SK-N-SH (cell line): ENCODE data around the gene PPA1. TPM values are rescaled to one million over a fixed set of nuclear protein-coding genes. Genes with fewer than 3 reads are reported as not detected.
A peak's percentile ranks its signal among the peaks of the same experiment; 100 is the strongest.

Experiments used
- CTCF ChIA-PET: fragments of 300-600, 350-600 bp; formaldehyde crosslinking; extraction: SDS; loops from one replicate; lab custom pipeline; 2021; lab: Yijun Ruan, JAX
- POLR2A ChIA-PET: fragments of 350-600 bp; sonication (Branson Sonifier 250); formaldehyde crosslinking; extraction: SDS; loops from one replicate; lab custom pipeline; 2020; ENCODE audit warnings: antibody characterized with exemption, inconsistent platforms; lab: Yijun Ruan, JAX
- DNase-seq: peaks from one replicate; pipeline ENCODE4 v3.0.0; 2012
- H2AFZ ChIP-seq: fragments of 200-600 bp; sonication (generic); 2 replicates; pipeline ENCODE4 v1.8.1; 2016; ENCODE audit warnings: antibody characterized with exemption, mild to moderate bottlenecking, low read depth
- H3F3A ChIP-seq: fragments of 200-600 bp; sonication (generic); replicated peaks from 2 replicates; pipeline ENCODE3; 2016; ENCODE audit warnings: antibody characterized with exemption, mild to moderate bottlenecking; ENCODE audit not compliant: insufficient read depth
- H3K27ac ChIP-seq, 2 experiments: fragments of 200-500 bp in 1 of 2; fragments of 200-600 bp in 1 of 2; sonication (Bioruptor generic) in 1 of 2; sonication (generic), shearing (Covaris generic) in 1 of 2; 2 replicates each; pipeline versions ENCODE4 v1.5.1 to v1.6.1; 2014 to 2016; ENCODE audit warnings: low read depth in 2 of 2, inconsistent platforms in 1 of 2, low read length in 1 of 2, mild to moderate bottlenecking in 1 of 2, mixed read lengths in 1 of 2
- H3K27me3 ChIP-seq: fragments of 200-600 bp; sonication (generic), shearing (Covaris generic); 2 replicates; pipeline ENCODE4 v1.6.1; 2016; ENCODE audit warnings: mixed run types; ENCODE audit not compliant: insufficient read depth
- H3K36me3 ChIP-seq, 2 experiments: fragments of 200-500 bp in 1 of 2; fragments of 200-600 bp in 1 of 2; sonication (Bioruptor generic) in 1 of 2; sonication (generic) in 1 of 2; replicated peaks in 1 of 2; 2 replicates each; pipeline versions ENCODE3 to v1.5.1; 2014 to 2016; ENCODE audit warnings: low read length in 1 of 2, mild to moderate bottlenecking in 1 of 2; ENCODE audit not compliant: insufficient read depth in 2 of 2, control insufficient read depth in 1 of 2
- H3K4me1 ChIP-seq, 2 experiments: fragments of 200-500 bp in 1 of 2; fragments of 200-600 bp in 1 of 2; sonication (Bioruptor generic) in 1 of 2; sonication (generic), shearing (Covaris generic) in 1 of 2; 2 replicates each; pipeline versions ENCODE4 v1.5.1 to v1.6.1; 2014 to 2016; ENCODE audit warnings: low read depth in 1 of 2, low read length in 1 of 2, mixed run types in 1 of 2; ENCODE audit not compliant: insufficient read depth in 2 of 2, control insufficient read depth in 1 of 2
- H3K4me2 ChIP-seq: fragments of 200-600 bp; sonication (generic), shearing (Covaris generic); 2 replicates; pipeline ENCODE4 v1.6.1; 2017; ENCODE audit warnings: mixed run types
- H3K4me3 ChIP-seq, 2 experiments: fragments of 200-500 bp in 1 of 2; fragments of 200-600 bp in 1 of 2; sonication (Bioruptor generic) in 1 of 2; sonication (generic), shearing (Covaris generic) in 1 of 2; 2 replicates each; pipeline versions ENCODE4 v1.5.1 to v1.8.1; 2014 to 2016; ENCODE audit warnings: low read depth in 2 of 2, inconsistent platforms in 1 of 2, low read length in 1 of 2, mild to moderate bottlenecking in 1 of 2, mixed read lengths in 1 of 2, moderate library complexity in 1 of 2
- H3K79me2 ChIP-seq: fragments of 200-600 bp; sonication (generic); 2 replicates; pipeline ENCODE4 v1.8.1; 2017; ENCODE audit warnings: mild to moderate bottlenecking; ENCODE audit not compliant: insufficient read depth
- H3K9ac ChIP-seq: fragments of 200-600 bp; sonication (generic); 2 replicates; pipeline ENCODE4 v1.6.1; 2017; ENCODE audit warnings: mixed run types
- H3K9me2 ChIP-seq: fragments of 200-600 bp; sonication (generic); 2 replicates; pipeline ENCODE4 v1.6.1; 2017; ENCODE audit warnings: mixed run types
- H3K9me3 ChIP-seq: fragments of 200-600 bp; sonication (generic); 2 replicates; pipeline ENCODE4 v1.6.1; 2017; ENCODE audit warnings: mixed run types, mild to moderate bottlenecking, moderate library complexity
- H4K20me1 ChIP-seq: fragments of 200-600 bp; sonication (generic); 2 replicates; pipeline ENCODE4 v1.6.1; 2017; ENCODE audit warnings: mild to moderate bottlenecking, mixed run types; ENCODE audit not compliant: insufficient read depth
- EP300 ChIP-seq, 2 experiments: IDR thresholded peaks; 2 replicates each; pipeline versions ENCODE4 v1.4.0 to v1.6.1; 2012; ENCODE audit warnings: borderline replicate concordance in 1 of 2, low read depth in 1 of 2, low read length in 1 of 2
- FOSL2 ChIP-seq: IDR thresholded peaks from 2 replicates; pipeline ENCODE4 v1.4.0; 2012; ENCODE audit warnings: low read depth, mild to moderate bottlenecking, moderate library complexity, borderline replicate concordance
- FOXJ3 ChIP-seq: sonication (generic); formaldehyde crosslinking; IDR thresholded peaks from 2 replicates; pipeline ENCODE4 v1.5.1; 2020; ENCODE audit warnings: mild to moderate bottlenecking, missing genetic modification reagents
- FOXM1 ChIP-seq: IDR thresholded peaks from 2 replicates; pipeline ENCODE4 v1.4.0; 2012; ENCODE audit warnings: low read depth, mild to moderate bottlenecking
- GABPA ChIP-seq: IDR thresholded peaks from 2 replicates; pipeline ENCODE4 v1.4.0; 2012; ENCODE audit warnings: low read depth, mild to moderate bottlenecking
- MEF2A ChIP-seq: IDR thresholded peaks from 2 replicates; pipeline ENCODE4 v1.4.0; 2012; ENCODE audit warnings: low read depth, borderline replicate concordance
- PBX3 ChIP-seq: IDR thresholded peaks from 2 replicates; pipeline ENCODE4; 2012
- POLR2AphosphoS5 ChIP-seq: IDR thresholded peaks from 2 replicates; pipeline ENCODE4 v1.6.1; 2012; ENCODE audit warnings: low read depth, low read length
- RAD21 ChIP-seq: IDR thresholded peaks from 2 replicates; pipeline ENCODE4 v1.6.1; 2012; ENCODE audit warnings: mild to moderate bottlenecking, low read length
- RFX5 ChIP-seq: IDR thresholded peaks from 2 replicates; pipeline ENCODE4 v1.6.1; 2012; ENCODE audit warnings: mild to moderate bottlenecking, improper control_type of control experiment, low read length
- SMC3 ChIP-seq: IDR thresholded peaks from 2 replicates; pipeline ENCODE4 v1.6.1; 2012; ENCODE audit warnings: low read depth, low read length, improper control_type of control experiment
- TCF12 ChIP-seq: IDR thresholded peaks from 2 replicates; pipeline ENCODE4 v1.4.0; 2012
- USF2 ChIP-seq: fragments of 150-350 bp; IDR thresholded peaks from 2 replicates; pipeline ENCODE4 v1.6.1; 2017; ENCODE audit warnings: antibody characterized with exemption, low read length, low read depth, borderline replicate concordance
- YY1 ChIP-seq: IDR thresholded peaks from 2 replicates; pipeline ENCODE4 v1.4.0; 2012; ENCODE audit warnings: low read depth, mild to moderate bottlenecking
- WGBS: methylation state at CpG from one replicate; pipeline ENCODE4 v1.1.6; 2017; ENCODE audit warnings: low lambda C conversion rate; 5-methylcytosine and 5-hydroxymethylcytosine counted together
- polyA plus RNA-seq, 3 experiments: library from polyadenylated mRNA; depleted of rRNA; stranded (reverse); fragments of >200 nt; gene quantifications; 2 replicates each; pipeline ENCODE4 v1.2.3, GENCODE V29; 2012
- TF ChIP-seq, protein P1 (sequence below): fragments of 200-600 bp; sonication (generic); IDR thresholded peaks from 2 replicates; pipeline ENCODE4 v1.6.1; 2017; ENCODE audit warnings: antibody characterized with exemption, mild to moderate bottlenecking, moderate library complexity
- TF ChIP-seq, protein P2 (sequence below): IDR thresholded peaks from 2 replicates; pipeline ENCODE4 v1.6.1; 2012; ENCODE audit warnings: mild to moderate bottlenecking, low read depth, low read length, moderate library complexity

PPA1 gene
- polyA plus RNA-seq, 1 of the 3 experiments (the other 2 are of a cell fraction) = 125 TPM

GRCh38 chr10:70233939-70234300 lies 691 bp upstream of the PPA1 start (continued):
- no peak for TF ChIP-seq POLR2AphosphoS5

DNA sequence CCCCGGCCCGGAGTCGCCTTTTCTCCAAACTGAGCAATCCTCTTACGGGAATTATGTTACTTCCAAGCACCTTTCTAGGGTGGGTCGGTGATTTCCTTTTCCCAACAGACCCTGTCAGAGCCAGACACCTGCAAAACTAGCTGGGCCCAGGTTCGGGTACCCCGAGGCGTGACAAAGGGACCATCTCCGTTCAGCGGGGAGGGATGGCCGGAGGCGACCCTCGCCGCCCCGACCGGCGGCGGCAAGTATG lies 445 bp downstream of the PPA1 start:
- peaks cover 5 to 19% of the 10 kb centered on the region in 2 experiments for H3K36me3 ChIP-seq
- H3K79me2 ChIP-seq = peaks cover 43% of the 10 kb centered on the region
- H3K9me3 ChIP-seq = no peaks in the 10 kb centered on the region
- POLR2A ChIA-PET = interaction anchor here (0.7 to 1.1 kb wide), 4 partner anchors 11 to 132 kb away, joined by 3 to 7 read pairs (median 6); partner anchors contain the start of gene SAR1A
- no peaks in the 10 kb centered on the region for H3K27me3 ChIP-seq
- no peaks in the 10 kb centered on the region for H3K9me2 ChIP-seq
- peaks cover 10% of the 10 kb centered on the region; the same call in 1 of the 2 replicates for H4K20me1 ChIP-seq
- no peak for TF ChIP-seq FOXJ3
- TF ChIP-seq FOXM1 = no peak
- no peak for TF ChIP-seq SMC3
- TF ChIP-seq YY1 = no peak
- no peak for TF ChIP-seq EP300 (IDR thresholded peaks at IDR 0.05; ENCODE audit: borderline replicate concordance in 1 of 2, low read depth in 1 of 2, low read length in 1 of 2)
- no peak for TF ChIP-seq FOSL2
- TF ChIP-seq RAD21 = no peak
- no peak for TF ChIP-seq GABPA
- no peak for TF ChIP-seq TCF12
- TF ChIP-seq PBX3 = no peak
- TF ChIP-seq USF2 = no peak
- TF ChIP-seq, protein P1, sequence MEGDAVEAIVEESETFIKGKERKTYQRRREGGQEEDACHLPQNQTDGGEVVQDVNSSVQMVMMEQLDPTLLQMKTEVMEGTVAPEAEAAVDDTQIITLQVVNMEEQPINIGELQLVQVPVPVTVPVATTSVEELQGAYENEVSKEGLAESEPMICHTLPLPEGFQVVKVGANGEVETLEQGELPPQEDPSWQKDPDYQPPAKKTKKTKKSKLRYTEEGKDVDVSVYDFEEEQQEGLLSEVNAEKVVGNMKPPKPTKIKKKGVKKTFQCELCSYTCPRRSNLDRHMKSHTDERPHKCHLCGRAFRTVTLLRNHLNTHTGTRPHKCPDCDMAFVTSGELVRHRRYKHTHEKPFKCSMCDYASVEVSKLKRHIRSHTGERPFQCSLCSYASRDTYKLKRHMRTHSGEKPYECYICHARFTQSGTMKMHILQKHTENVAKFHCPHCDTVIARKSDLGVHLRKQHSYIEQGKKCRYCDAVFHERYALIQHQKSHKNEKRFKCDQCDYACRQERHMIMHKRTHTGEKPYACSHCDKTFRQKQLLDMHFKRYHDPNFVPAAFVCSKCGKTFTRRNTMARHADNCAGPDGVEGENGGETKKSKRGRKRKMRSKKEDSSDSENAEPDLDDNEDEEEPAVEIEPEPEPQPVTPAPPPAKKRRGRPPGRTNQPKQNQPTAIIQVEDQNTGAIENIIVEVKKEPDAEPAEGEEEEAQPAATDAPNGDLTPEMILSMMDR = no peak
- no peak for TF ChIP-seq MEF2A
- TF ChIP-seq, protein P2, sequence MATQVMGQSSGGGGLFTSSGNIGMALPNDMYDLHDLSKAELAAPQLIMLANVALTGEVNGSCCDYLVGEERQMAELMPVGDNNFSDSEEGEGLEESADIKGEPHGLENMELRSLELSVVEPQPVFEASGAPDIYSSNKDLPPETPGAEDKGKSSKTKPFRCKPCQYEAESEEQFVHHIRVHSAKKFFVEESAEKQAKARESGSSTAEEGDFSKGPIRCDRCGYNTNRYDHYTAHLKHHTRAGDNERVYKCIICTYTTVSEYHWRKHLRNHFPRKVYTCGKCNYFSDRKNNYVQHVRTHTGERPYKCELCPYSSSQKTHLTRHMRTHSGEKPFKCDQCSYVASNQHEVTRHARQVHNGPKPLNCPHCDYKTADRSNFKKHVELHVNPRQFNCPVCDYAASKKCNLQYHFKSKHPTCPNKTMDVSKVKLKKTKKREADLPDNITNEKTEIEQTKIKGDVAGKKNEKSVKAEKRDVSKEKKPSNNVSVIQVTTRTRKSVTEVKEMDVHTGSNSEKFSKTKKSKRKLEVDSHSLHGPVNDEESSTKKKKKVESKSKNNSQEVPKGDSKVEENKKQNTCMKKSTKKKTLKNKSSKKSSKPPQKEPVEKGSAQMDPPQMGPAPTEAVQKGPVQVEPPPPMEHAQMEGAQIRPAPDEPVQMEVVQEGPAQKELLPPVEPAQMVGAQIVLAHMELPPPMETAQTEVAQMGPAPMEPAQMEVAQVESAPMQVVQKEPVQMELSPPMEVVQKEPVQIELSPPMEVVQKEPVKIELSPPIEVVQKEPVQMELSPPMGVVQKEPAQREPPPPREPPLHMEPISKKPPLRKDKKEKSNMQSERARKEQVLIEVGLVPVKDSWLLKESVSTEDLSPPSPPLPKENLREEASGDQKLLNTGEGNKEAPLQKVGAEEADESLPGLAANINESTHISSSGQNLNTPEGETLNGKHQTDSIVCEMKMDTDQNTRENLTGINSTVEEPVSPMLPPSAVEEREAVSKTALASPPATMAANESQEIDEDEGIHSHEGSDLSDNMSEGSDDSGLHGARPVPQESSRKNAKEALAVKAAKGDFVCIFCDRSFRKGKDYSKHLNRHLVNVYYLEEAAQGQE = no peak
- no peak for TF ChIP-seq RFX5
- no peak for DNase-seq
- peak overlapping the region; percentile 99 for H3K4me2 ChIP-seq
- peak overlapping the region; percentile 92 for H2AFZ ChIP-seq
- CTCF ChIA-PET = interaction anchor here (0.8 to 4.5 kb wide), 8 partner anchors 10 to 173 kb away, joined by 3 to 48 read pairs (median 4); no protein-coding TSS in a partner anchor
- H3K9ac ChIP-seq = peak overlapping the region; percentile 86
- peaks cover 13% of the 10 kb centered on the region for H3F3A ChIP-seq
- peak overlapping the region; percentile 50 to 55; a peak in 2 of 4 replicates for H3K27ac ChIP-seq
- peaks cover 2 to 6% of the 10 kb centered on the region in 2 experiments; a peak in 3 of 4 replicates for H3K4me1 ChIP-seq
- 0% methylated on average over 7 of the region's 18 CpGs for WGBS
- peak overlapping the region; percentile 93 to 94 for H3K4me3 ChIP-seq
